IPS-20b (cell line): ENCODE measurements around the gene BLZF1.
"Not testable (repeated sequence)": the region's sequence is repeated elsewhere in the genome, so short reads cannot be mapped to it uniquely, and the experiment has no call there.

ENCODE experiments used
- H3K27ac ChIP-seq: one replicate; pipeline ENCODE4 v1.5.1; 2013; ENCODE audit warnings: low read length
- H3K27me3 ChIP-seq: 2 replicates; pipeline ENCODE4 v1.6.1; 2013; ENCODE audit warnings: mild to moderate bottlenecking, low read length, inconsistent platforms; ENCODE audit not compliant: insufficient read depth
- H3K36me3 ChIP-seq: 2 replicates; pipeline ENCODE4 v1.6.1; 2013; ENCODE audit warnings: low read depth, mild to moderate bottlenecking, inconsistent platforms, low read length, moderate library complexity; ENCODE audit not compliant: insufficient read depth
- H3K4me1 ChIP-seq: 2 replicates; pipeline ENCODE4 v1.6.1; 2013; ENCODE audit warnings: mild to moderate bottlenecking, control low read depth, inconsistent platforms, low read length, moderate library complexity; ENCODE audit not compliant: insufficient read depth
- H3K4me3 ChIP-seq: 2 replicates; pipeline ENCODE4 v1.5.1; 2013; ENCODE audit warnings: mild to moderate bottlenecking, low read length, inconsistent platforms
- H3K9ac ChIP-seq: 2 replicates; pipeline ENCODE4 v1.6.1; 2013; ENCODE audit warnings: low read depth, mild to moderate bottlenecking, inconsistent platforms, low read length, moderate library complexity
- H3K9me3 ChIP-seq: 2 replicates; pipeline ENCODE4 v1.6.1; 2013; ENCODE audit warnings: mild to moderate bottlenecking, low read depth, low read length, inconsistent platforms; ENCODE audit not compliant: insufficient read depth

BLZF1 gene

GRCh38 chr1:169408340-169408739 lies 40.3 kb downstream of the BLZF1 start:
- not testable (repeated sequence) for H3K4me3 ChIP-seq, H3K27ac ChIP-seq, H3K9me3 ChIP-seq, H3K9ac ChIP-seq, H3K36me3 ChIP-seq, H3K27me3 ChIP-seq, H3K4me1 ChIP-seq

GRCh38 chr1:169414952-169415351 lies 47.0 kb downstream of the BLZF1 start:
- H3K4me1 ChIP-seq = no peaks in the 10 kb centered on the region
- H3K27me3 ChIP-seq = no peaks in the 10 kb centered on the region
- no peak overlapping the region for H3K4me3 ChIP-seq
- no peak overlapping the region for H3K9ac ChIP-seq
- no peaks in the 10 kb centered on the region for H3K36me3 ChIP-seq
- no peak overlapping the region for H3K27ac ChIP-seq
- no peaks in the 10 kb centered on the region for H3K9me3 ChIP-seq

GRCh38 chr1:169421309-169421708 lies 53.3 kb downstream of the BLZF1 start:
- Histone ChIP-seq H3K27ac (no peak overlapping the region), H3K27me3 (no peaks in the 10 kb centered on the region), H3K9ac (no peak overlapping the region), H3K9me3 (no peaks in the 10 kb centered on the region), H3K4me3 (no peak overlapping the region), H3K36me3 (peaks cover 6% of the 10 kb centered on the region; the same call in 1 of the 2 replicates), H3K4me1 (no peaks in the 10 kb centered on the region)

GRCh38 chr1:169426174-169426705 lies 58.2 kb downstream of the BLZF1 start:
- no peaks in the 10 kb centered on the region for H3K9me3 ChIP-seq
- peaks cover 14% of the 10 kb centered on the region for H3K27me3 ChIP-seq
- H3K9ac ChIP-seq = peak overlapping the region; percentile 72; the same call in 1 of the 2 replicates
- peaks cover 6% of the 10 kb centered on the region; the same call in 1 of the 2 replicates for H3K36me3 ChIP-seq
- no peak overlapping the region for H3K27ac ChIP-seq
- no peaks in the 10 kb centered on the region for H3K4me1 ChIP-seq
- H3K4me3 ChIP-seq = peak overlapping the region; percentile 88

- Histone ChIP-seq H3K9ac (peak within 1 kb of the TSS; percentile 72; the same call in 1 of the 2 replicates), H3K4me3 (peak within 1 kb of the TSS; percentile 88), H3K27me3 (peaks cover 14% of the 10 kb centered on the region)
Observed at GRCh38 chr1:169427081-169427641, 59.2 kb downstream of the BLZF1 start, which contains the start of gene CCDC181. Gene CCDC181 (minus strand): TSS chr1:169427474. CDS start chr1:169424927, 2,547 bp downstream.

More at GRCh38 chr1:169427081-169427641, 59.2 kb downstream of the BLZF1 start, which contains the start of gene CCDC181:
- H3K4me1 ChIP-seq = no peaks in the 10 kb centered on the region
- no peak within 1 kb of the TSS for H3K27ac ChIP-seq
- no peaks in the 10 kb centered on the region for H3K9me3 ChIP-seq
- H3K36me3 ChIP-seq = no peaks in the 10 kb centered on the region
